Muscle of back (tissue), 11 donors: ENCODE measurements around the gene MRE11. TPM values are rescaled to one million over a fixed set of nuclear protein-coding genes. Genes with fewer than 3 reads are reported as not detected.
A peak's percentile ranks its signal among the peaks of the same experiment; 100 is the strongest.
"Not testable (repeated sequence)": the region's sequence is repeated elsewhere in the genome, so short reads cannot be mapped to it uniquely, and the experiment has no call there.

Experiments
- DNase-seq, 3 donors: peaks; one replicate each; pipeline versions ENCODE4 v3.0.0 to v3.0.0-alpha.2; 2013
- polyA plus RNA-seq, 10 donors: library from polyadenylated mRNA; unstranded; fragments of 120-200 nt; gene quantifications; one replicate each; pipeline ENCODE4 v1.2.1, GENCODE V29; 2013; ENCODE audit not compliant: insufficient read length in 10 of 10

The MRE11 gene
- polyA plus RNA-seq, 10 donors, result 11.4 to 16.6 (median 14.8) TPM

- DNase-seq, result no peak
Measured at GRCh38 chr11:94507485-94507884, 13.8 kb upstream of the MRE11 start.

DNA sequence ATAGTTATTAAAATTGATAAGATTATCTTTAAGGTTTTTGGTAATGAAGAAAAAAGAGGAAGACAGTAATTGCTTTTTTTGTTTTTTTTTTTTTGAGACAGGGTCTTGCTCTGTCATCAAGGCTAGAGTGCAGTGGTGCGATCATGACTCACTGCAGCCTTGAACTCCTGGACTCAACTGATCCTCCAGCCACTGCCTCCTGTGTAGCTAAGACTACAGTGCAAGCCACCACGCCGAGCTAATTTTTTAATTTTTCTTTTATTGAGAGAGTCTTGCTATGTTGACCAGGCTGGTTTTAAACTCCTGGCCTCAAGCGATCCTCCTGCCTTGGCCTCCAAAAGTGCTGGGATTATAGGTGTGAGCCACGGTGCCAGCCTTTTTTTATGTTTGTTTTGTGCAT is 12.9 kb upstream of the MRE11 start:
- not testable (repeated sequence) for DNase-seq

DNA sequence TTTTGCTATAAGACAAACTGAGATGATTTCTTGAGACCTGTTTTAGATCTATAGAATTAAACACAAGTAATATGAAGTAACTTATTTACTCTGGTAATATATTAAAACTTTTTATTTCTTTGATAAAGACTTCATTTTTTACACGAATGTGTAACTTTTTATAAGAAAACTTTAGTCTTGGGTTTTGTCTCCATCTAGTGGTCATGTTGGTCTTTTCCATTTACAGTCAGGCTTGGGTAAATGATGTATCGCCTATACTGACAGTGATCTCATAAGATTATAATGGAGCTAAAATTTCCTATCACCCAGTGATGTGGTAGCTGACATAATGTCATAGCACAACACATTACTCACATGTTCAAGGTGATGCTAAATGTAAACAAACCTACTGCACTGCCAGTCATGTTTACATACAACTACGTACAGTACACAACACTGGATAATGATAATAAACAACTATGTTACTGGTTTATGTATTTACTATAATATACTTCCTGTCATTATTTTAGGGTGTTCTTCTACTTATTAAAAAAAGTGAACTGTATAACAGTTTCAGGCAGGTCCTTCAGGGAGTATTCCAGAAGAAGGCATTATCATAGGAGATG is 11.1 kb upstream of the MRE11 start:
- peak; percentile 33 to 58 (median 35) for DNase-seq

DNA sequence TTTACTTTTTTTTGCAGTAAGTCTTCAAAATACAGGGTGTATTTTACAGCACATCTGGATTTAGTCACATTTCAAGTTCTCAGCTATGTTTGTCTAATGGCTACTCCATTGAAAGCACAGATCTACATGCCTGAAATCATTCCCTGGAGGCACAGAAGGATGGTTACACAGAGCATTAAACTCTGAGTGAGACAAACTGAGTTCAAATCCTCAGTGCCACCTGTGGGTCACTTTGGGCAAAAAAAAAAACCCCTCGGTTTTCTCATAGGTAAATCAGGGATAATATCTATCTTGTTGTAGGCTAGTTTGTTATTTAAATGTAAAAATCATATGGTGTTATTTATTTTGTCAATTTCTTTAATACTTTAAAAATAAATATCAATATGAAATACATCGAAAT is 7.9 kb upstream of the MRE11 start:
- no peak for DNase-seq

DNA sequence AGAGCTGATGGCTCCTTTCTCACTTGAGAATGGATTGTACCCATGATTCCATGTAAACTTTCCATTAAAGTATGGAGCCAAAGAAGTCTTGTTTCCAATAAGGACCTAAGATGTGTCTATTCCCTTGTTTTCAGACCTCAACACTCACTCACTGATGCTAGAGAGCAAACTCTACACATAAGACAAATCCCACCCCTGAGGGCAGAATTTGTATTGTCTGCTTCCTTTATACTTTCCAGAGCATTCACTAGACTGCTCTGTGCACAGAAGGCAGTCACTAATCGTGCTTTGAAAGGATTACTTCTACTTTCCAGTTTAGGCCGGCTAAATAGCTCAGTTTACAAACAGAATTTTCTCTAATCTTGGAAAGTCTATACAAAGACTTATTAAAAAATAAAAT is 6.5 kb upstream of the MRE11 start:
- DNase-seq, result no peak

- DNase-seq, result no peak
Measured at GRCh38 chr11:94494126-94494680, 559 bp upstream of the MRE11 start.

DNA sequence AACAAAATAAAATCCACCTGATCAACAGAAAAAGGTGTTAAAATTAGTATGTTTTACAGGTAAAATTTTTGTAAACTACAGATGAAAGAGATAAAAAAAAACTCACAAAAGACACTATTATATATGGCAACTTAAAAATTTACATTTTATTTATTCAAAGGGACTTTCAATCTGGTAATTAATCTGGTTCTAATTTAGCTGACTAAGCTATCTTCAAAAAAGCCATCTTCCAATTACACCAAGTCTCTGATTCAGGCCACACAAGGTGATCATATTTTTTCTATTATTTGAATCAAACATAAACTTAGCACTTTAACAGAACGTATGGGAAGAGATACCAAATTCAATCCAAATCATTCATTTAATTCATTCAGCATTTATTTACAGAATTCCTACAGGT is 7.6 kb downstream of the MRE11 start:
- no peak for DNase-seq

GRCh38 chr11:94481342-94481741 is 12.3 kb downstream of the MRE11 start:
- no peak for DNase-seq

DNA sequence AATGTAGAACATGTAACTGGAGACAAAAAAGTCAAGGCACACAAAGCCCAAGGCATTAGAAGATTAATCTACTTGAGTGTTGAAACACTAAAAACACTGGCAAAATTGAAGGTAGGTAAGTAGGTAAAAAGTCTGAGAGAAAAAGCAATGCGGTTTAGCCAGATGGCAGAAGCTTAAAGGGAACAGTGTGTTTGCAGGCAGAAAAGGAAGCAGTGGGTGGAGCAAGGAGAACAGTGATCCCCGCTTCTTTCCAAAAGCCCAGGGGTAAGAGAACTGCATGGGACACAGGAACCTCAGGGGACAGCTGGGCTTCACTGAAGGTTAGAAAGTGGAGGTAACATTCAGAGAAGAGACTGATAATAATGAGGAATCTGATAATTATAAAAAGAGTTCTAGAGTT is 16.0 kb downstream of the MRE11 start:
- no peak for DNase-seq

- DNase-seq, result peak in 2 of 3 donors; percentile 5 to 11
Measured at GRCh38 chr11:94472916-94473799, 20.5 kb downstream of the MRE11 start.

DNA sequence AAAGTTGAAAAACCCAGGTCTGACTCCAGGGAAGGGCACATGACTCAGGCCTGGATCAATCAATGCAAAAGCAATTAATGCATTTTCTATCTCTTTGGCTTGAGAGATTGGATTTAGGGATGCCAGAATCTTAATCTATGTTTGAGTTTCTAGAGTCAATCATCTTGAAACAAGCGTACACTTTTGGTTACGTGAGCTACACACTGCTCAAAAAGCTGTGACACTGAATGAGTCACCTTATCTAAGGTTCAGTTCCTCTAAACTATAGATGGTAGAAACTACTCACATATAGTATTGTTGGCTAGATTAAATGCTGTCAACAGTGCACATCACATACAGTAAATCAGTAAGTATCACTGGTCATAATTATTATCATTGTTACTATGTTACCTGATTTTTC is 24.2 kb downstream of the MRE11 start:
- DNase-seq, result no peak

DNA sequence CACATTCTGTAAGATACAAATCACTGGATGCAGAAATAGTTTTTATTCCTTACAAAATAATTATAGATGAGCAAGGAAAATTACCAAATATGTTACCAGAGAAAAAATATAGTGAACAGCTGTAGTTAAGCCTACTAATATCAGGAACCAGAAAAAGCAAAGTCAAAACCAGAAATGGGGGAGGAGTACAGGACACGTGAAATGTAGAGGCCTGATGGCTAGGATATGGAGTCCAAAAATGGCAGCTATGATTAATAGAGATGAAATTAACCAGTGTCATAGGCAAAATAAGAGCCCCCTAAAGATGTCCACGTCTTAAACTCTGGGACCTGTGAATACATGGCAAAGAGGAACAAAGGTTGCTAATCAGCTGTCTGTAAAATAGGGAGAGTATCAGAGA is 34.1 kb downstream of the MRE11 start:
- no peak for DNase-seq

- no peak for DNase-seq
Measured at GRCh38 chr11:94457118-94458029, 36.3 kb downstream of the MRE11 start.

GRCh38 chr11:94455861-94456260 is 37.8 kb downstream of the MRE11 start:
- no peak for DNase-seq

GRCh38 chr11:94454301-94454700 is 39.3 kb downstream of the MRE11 start:
- DNase-seq, result no peak

- no peak for DNase-seq
Measured at GRCh38 chr11:94452988-94453387, 40.7 kb downstream of the MRE11 start.

DNA sequence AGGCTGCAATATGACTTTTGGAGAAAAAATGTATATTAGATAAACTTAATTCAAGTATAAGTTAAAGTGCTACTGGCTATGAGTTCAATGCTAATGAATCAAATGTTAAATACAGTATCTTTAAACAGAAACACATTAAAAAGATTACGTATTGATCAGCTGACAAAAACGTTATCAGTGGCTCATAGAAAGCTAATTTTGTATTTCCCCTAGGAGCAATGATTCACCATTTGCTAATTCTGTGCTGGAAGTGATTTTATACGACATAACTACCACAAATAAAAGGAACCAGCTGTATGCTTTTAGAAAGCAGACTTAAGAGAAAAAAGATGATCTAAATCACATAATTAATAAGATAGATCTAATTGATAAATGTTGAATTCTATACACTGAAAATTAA is 43.6 kb downstream of the MRE11 start:
- no peak for DNase-seq

- DNase-seq, result peak in 1 of 3 donors; percentile 22
Measured at GRCh38 chr11:94449437-94449836, 44.2 kb downstream of the MRE11 start.

DNA sequence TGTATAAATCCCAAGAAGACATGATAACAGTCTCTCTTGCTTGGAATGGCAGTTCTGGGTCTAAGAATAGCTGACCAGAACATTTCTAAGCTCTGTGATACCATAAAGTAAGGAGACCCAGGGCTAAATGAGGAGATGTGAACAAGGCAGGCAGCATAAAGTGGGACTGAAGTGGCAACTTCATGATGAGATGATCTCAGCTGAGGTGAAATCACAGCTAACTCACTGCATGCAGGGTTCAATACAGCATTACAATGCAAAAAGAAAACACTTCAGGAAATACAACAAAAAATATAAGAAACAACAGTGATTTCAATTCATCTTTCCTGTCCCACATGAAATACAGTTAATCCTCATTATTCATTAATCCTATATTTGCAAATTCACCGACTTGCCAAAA is 44.6 kb downstream of the MRE11 start:
- no peak for DNase-seq

- DNase-seq, result no peak
Measured at GRCh38 chr11:94447149-94447548, 46.5 kb downstream of the MRE11 start.

GRCh38 chr11:94445641-94446040 is 48.0 kb downstream of the MRE11 start:
- DNase-seq, result no peak

- DNase-seq, result no peak
Measured at GRCh38 chr11:94433049-94433448, 60.6 kb downstream of the MRE11 start.
